SKM-1 treated with dmso at 0.1 percent for 144 hours (cell line): ENCODE results near the gene LRRC14B.

Experiments used
- DNase-seq: peaks from one replicate; lab custom pipeline; 2025; ENCODE audit not compliant: unreplicated experiment; lab: John Stamatoyannopoulos, UW

The LRRC14B gene

GRCh38 chr5:191036-191948 is at the start of gene LRRC14B:
Gene LRRC14B, plus strand, starts transcription at chr5:191495. Its CDS starts 44 bp downstream, at chr5:191539.
- DNase-seq = no peak

GRCh38 chr5:141761-142160 is 49.5 kb upstream of the LRRC14B start:
- no peak for DNase-seq

GRCh38 chr5:142246-142810 is 49.0 kb upstream of the LRRC14B start:
- no peak for DNase-seq

- DNase-seq = no peak
These were observed 48.3 kb upstream of the LRRC14B start for GRCh38 chr5:143041-143440.

- no peak for DNase-seq
These were observed 46.4 kb upstream of the LRRC14B start for GRCh38 chr5:144941-145340.

GRCh38 chr5:145585-146323 is 45.5 kb upstream of the LRRC14B start:
- DNase-seq = no peak

- no peak for DNase-seq
These were observed 43.5 kb upstream of the LRRC14B start for GRCh38 chr5:147751-148150.

GRCh38 chr5:149745-150485 is 41.4 kb upstream of the LRRC14B start:
- DNase-seq = no peak

GRCh38 chr5:150746-151145 is 40.5 kb upstream of the LRRC14B start:
- DNase-seq = no peak

GRCh38 chr5:152077-152476 is 39.2 kb upstream of the LRRC14B start:
- DNase-seq = no peak

GRCh38 chr5:153256-153655 is 38.0 kb upstream of the LRRC14B start:
- no peak for DNase-seq

GRCh38 chr5:154236-154635 is 37.1 kb upstream of the LRRC14B start:
- DNase-seq = no peak

- no peak for DNase-seq
These were observed 36.5 kb upstream of the LRRC14B start for GRCh38 chr5:154826-155225.

- DNase-seq = no peak
These were observed 35.5 kb upstream of the LRRC14B start for GRCh38 chr5:155651-156410.

- no peak for DNase-seq
These were observed 34.8 kb upstream of the LRRC14B start for GRCh38 chr5:156411-157072.

GRCh38 chr5:157126-157715 is 34.1 kb upstream of the LRRC14B start:
- DNase-seq = no peak

- DNase-seq = no peak
These were observed 33.5 kb upstream of the LRRC14B start for GRCh38 chr5:157801-158200.

- no peak for DNase-seq
These were observed 32.4 kb upstream of the LRRC14B start for GRCh38 chr5:158807-159447.
